ENCODE results near the gene HOXB7. TPM values are rescaled to one million over a fixed set of nuclear protein-coding genes. Genes with fewer than 3 reads are reported as not detected.

HOXB7 gene
- total and polyA plus RNA-seq, 3 experiments from 2014 or later, result 0.87 to 0.96 (median 0.89) TPM

- H3K36me3 Mint-ChIP-seq, result no peaks in the 10 kb centered on the region
- no peaks in the 10 kb centered on the region for H3K9me3 Mint-ChIP-seq
- Histone ChIP-seq H3K4me3 (ENCODE audit: low read length) (no peak overlapping the region), H3K27me3 (ENCODE audit: insufficient read depth, low read length, poor library complexity, severe bottlenecking) (peaks cover 53% of the 10 kb centered on the region), H3K9me3 (ENCODE audit: low read length) (no peaks in the 10 kb centered on the region), H3K27ac (ENCODE audit: low read depth, low read length) (no peak overlapping the region), H3K4me1 (ENCODE audit: insufficient read depth, low read length) (peaks cover 9% of the 10 kb centered on the region), H3K36me3 (ENCODE audit: insufficient read depth, low read length) (no peaks in the 10 kb centered on the region)
- POLR2A ChIA-PET, result no interaction called here
- H3K4me1 Mint-ChIP-seq, result peaks cover 15 to 30% (median 24%) of the 10 kb centered on the region in 3 donors
- H3K4me3 Mint-ChIP-seq, result no peak overlapping the region
- CTCF ChIA-PET, result no interaction called here
- peaks cover 74 to 95% of the 10 kb centered on the region in 2 donors for H3K27me3 Mint-ChIP-seq
- H3K27ac Mint-ChIP-seq, result no peak overlapping the region
- no peak for DNase-seq
Observed at GRCh38 chr17:48640858-48641180, 30.0 kb upstream of the HOXB7 start.

GRCh38 chr17:48639982-48640857 is 29.4 kb upstream of the HOXB7 start:
- POLR2A ChIA-PET, result no interaction called here
- H3K36me3 Mint-ChIP-seq, result no peaks in the 10 kb centered on the region

GRCh38 chr17:48639136-48639535 is 28.3 kb upstream of the HOXB7 start:
- Mint-ChIP-seq H3K27ac (peak overlapping the region in 1 of 8 donors; percentile 15), H3K27me3 (peaks cover 74 to 94% of the 10 kb centered on the region in 2 donors), H3K9me3 (no peaks in the 10 kb centered on the region), H3K4me1 (peaks cover 14 to 25% (median 18%) of the 10 kb centered on the region in 3 donors), H3K36me3 (no peaks in the 10 kb centered on the region), H3K4me3 (no peak overlapping the region)
- Histone ChIP-seq H3K27ac (ENCODE audit: low read depth, low read length) (no peak overlapping the region), H3K27me3 (ENCODE audit: insufficient read depth, low read length, poor library complexity, severe bottlenecking) (peaks cover 48% of the 10 kb centered on the region), H3K4me1 (ENCODE audit: insufficient read depth, low read length) (peaks cover 9% of the 10 kb centered on the region), H3K4me3 (ENCODE audit: low read length) (no peak overlapping the region), H3K9me3 (ENCODE audit: low read length) (no peaks in the 10 kb centered on the region), H3K36me3 (ENCODE audit: insufficient read depth, low read length) (no peaks in the 10 kb centered on the region)
- CTCF ChIA-PET, result no interaction called here
- POLR2A ChIA-PET, result no interaction called here
- no peak for DNase-seq

More at GRCh38 chr17:48639982-48640857, 29.4 kb upstream of the HOXB7 start:
- Mint-ChIP-seq H3K4me1 (peaks cover 14 to 25% (median 18%) of the 10 kb centered on the region in 3 donors), H3K4me3 (peak overlapping the region in 1 of 7 donors; percentile 14), H3K27me3 (peaks cover 74 to 95% of the 10 kb centered on the region in 2 donors), H3K9me3 (no peaks in the 10 kb centered on the region), H3K27ac (peak overlapping the region in 1 of 8 donors; percentile 38)
- Histone ChIP-seq H3K36me3 (ENCODE audit: insufficient read depth, low read length) (no peaks in the 10 kb centered on the region), H3K9me3 (ENCODE audit: low read length) (no peaks in the 10 kb centered on the region), H3K27ac (ENCODE audit: low read depth, low read length) (no peak overlapping the region), H3K27me3 (ENCODE audit: insufficient read depth, low read length, poor library complexity, severe bottlenecking) (peaks cover 53% of the 10 kb centered on the region), H3K4me1 (ENCODE audit: insufficient read depth, low read length) (peaks cover 9% of the 10 kb centered on the region), H3K4me3 (ENCODE audit: low read length) (no peak overlapping the region)
- no peak for DNase-seq
- CTCF ChIA-PET, result no interaction called here

- Histone ChIP-seq H3K4me3 (ENCODE audit: low read length) (no peak overlapping the region), H3K36me3 (ENCODE audit: insufficient read depth, low read length) (no peaks in the 10 kb centered on the region), H3K27me3 (ENCODE audit: insufficient read depth, low read length, poor library complexity, severe bottlenecking) (peaks cover 52% of the 10 kb centered on the region), H3K9me3 (ENCODE audit: low read length) (no peaks in the 10 kb centered on the region), H3K4me1 (ENCODE audit: insufficient read depth, low read length) (peaks cover 9% of the 10 kb centered on the region), H3K27ac (ENCODE audit: low read depth, low read length) (no peak overlapping the region)
- peaks cover 18 to 32% (median 18%) of the 10 kb centered on the region in 3 donors for H3K4me1 Mint-ChIP-seq
- no peak for DNase-seq
- H3K9me3 Mint-ChIP-seq, result no peaks in the 10 kb centered on the region
- H3K27me3 Mint-ChIP-seq, result peaks cover 72 to 90% of the 10 kb centered on the region in 2 donors
- no peak overlapping the region for H3K27ac Mint-ChIP-seq
- POLR2A ChIA-PET, result no interaction called here
- H3K36me3 Mint-ChIP-seq, result no peaks in the 10 kb centered on the region
- CTCF ChIA-PET, result interaction anchor here (1.0 to 3.8 kb wide), 11 partner anchors 9 to 612 kb away, joined by 3 to 16 read pairs (median 6); partner anchors contain the start of gene HOXB9
- H3K4me3 Mint-ChIP-seq, result peak overlapping the region in 1 of 7 donors; percentile 27
Observed at GRCh38 chr17:48637323-48638260, 26.8 kb upstream of the HOXB7 start.

GRCh38 chr17:48636177-48637018 is 25.6 kb upstream of the HOXB7 start:
- POLR2A ChIA-PET, result interaction anchor here (0.6 to 0.8 kb wide), 4 partner anchors 12 to 620 kb away, joined by 3 to 6 read pairs (median 3); no protein-coding TSS in a partner anchor
- Mint-ChIP-seq H3K27me3 (peaks cover 71 to 92% of the 10 kb centered on the region in 2 donors), H3K4me3 (peak overlapping the region in 5 of 7 donors; percentile 5 to 47 (median 29))

GRCh38 chr17:48634493-48635208 is 23.8 kb upstream of the HOXB7 start:
- Mint-ChIP-seq H3K9me3 (no peaks in the 10 kb centered on the region), H3K4me1 (peaks cover 9 to 20% (median 16%) of the 10 kb centered on the region in 3 donors), H3K27me3 (peaks cover 67 to 94% of the 10 kb centered on the region in 2 donors), H3K36me3 (no peaks in the 10 kb centered on the region), H3K4me3 (peak overlapping the region in 2 of 7 donors; percentile 39 to 70), H3K27ac (no peak overlapping the region)
- Histone ChIP-seq H3K36me3 (ENCODE audit: insufficient read depth, low read length) (no peaks in the 10 kb centered on the region), H3K27ac (ENCODE audit: low read depth, low read length) (no peak overlapping the region), H3K4me3 (ENCODE audit: low read length) (no peak overlapping the region), H3K4me1 (ENCODE audit: insufficient read depth, low read length) (peaks cover 9% of the 10 kb centered on the region), H3K9me3 (ENCODE audit: low read length) (no peaks in the 10 kb centered on the region), H3K27me3 (ENCODE audit: insufficient read depth, low read length, poor library complexity, severe bottlenecking) (peaks cover 58% of the 10 kb centered on the region)
- CTCF ChIA-PET, result interaction anchor here (2.4 to 3.8 kb wide), 3 partner anchors 9 to 44 kb away, joined by 12 to 16 read pairs (median 15); partner anchors contain the start of gene HOXB9
- DNase-seq, result no peak
- POLR2A ChIA-PET, result no interaction called here

More at GRCh38 chr17:48636177-48637018, 25.6 kb upstream of the HOXB7 start:
- H3K9me3 Mint-ChIP-seq, result no peaks in the 10 kb centered on the region
- peak; percentile 38 to 69 (median 55) for DNase-seq
- Histone ChIP-seq H3K4me1 (ENCODE audit: insufficient read depth, low read length) (peaks cover 9% of the 10 kb centered on the region), H3K27ac (ENCODE audit: low read depth, low read length) (no peak overlapping the region), H3K4me3 (ENCODE audit: low read length) (no peak overlapping the region), H3K27me3 (ENCODE audit: insufficient read depth, low read length, poor library complexity, severe bottlenecking) (peaks cover 49% of the 10 kb centered on the region), H3K9me3 (ENCODE audit: low read length) (no peaks in the 10 kb centered on the region), H3K36me3 (ENCODE audit: insufficient read depth, low read length) (no peaks in the 10 kb centered on the region)
- CTCF ChIA-PET, result interaction anchor here (0.5 to 3.8 kb wide), 21 partner anchors 8 to 611 kb away, joined by 3 to 16 read pairs (median 4); partner anchors contain the start of gene HOXB9
- H3K36me3 Mint-ChIP-seq, result no peaks in the 10 kb centered on the region
- peaks cover 12 to 22% (median 17%) of the 10 kb centered on the region in 3 donors for H3K4me1 Mint-ChIP-seq
- peak overlapping the region in 1 of 8 donors; percentile 61 for H3K27ac Mint-ChIP-seq

- DNase-seq, result no peak
- no peaks in the 10 kb centered on the region for H3K36me3 ChIP-seq (ENCODE audit: insufficient read depth, low read length)
- Mint-ChIP-seq H3K27ac (no peak overlapping the region), H3K4me1 (peaks cover 9 to 20% (median 16%) of the 10 kb centered on the region in 3 donors), H3K36me3 (no peaks in the 10 kb centered on the region), H3K27me3 (peaks cover 71 to 95% of the 10 kb centered on the region in 2 donors), H3K9me3 (no peaks in the 10 kb centered on the region), H3K4me3 (no peak overlapping the region)
- POLR2A ChIA-PET, result no interaction called here
- H3K27ac ChIP-seq (ENCODE audit: low read depth, low read length), result no peak overlapping the region
- H3K4me1 ChIP-seq (ENCODE audit: insufficient read depth, low read length), result peaks cover 9% of the 10 kb centered on the region
- H3K9me3 ChIP-seq (ENCODE audit: low read length), result no peaks in the 10 kb centered on the region
- H3K27me3 ChIP-seq (ENCODE audit: insufficient read depth, low read length, poor library complexity, severe bottlenecking), result peaks cover 69% of the 10 kb centered on the region
- CTCF ChIA-PET, result interaction anchor here (1.4 kb wide), 1 partner anchor 141 kb away, joined by 3 read pairs; no protein-coding TSS in a partner anchor
- no peak overlapping the region for H3K4me3 ChIP-seq (ENCODE audit: low read length)
Observed at GRCh38 chr17:48633266-48633677, 22.5 kb upstream of the HOXB7 start.
